ENCODE measurements around the gene TNS2. TPM values are rescaled to one million over a fixed set of nuclear protein-coding genes. Genes with fewer than 3 reads are reported as not detected.
A peak's percentile ranks its signal among the peaks of the same experiment; 100 is the strongest.

Gene TNS2
- total and polyA plus RNA-seq, 9 of the 15 experiments (the other 6 are each of a cell fraction or from before 2014, with no cell fraction given), result 0.28 to 3.1 (median 1.2) TPM; not detected in 1

- TF ChIP-seq GTF2E2 (tag; IDR thresholded peaks at IDR 0.05) (no peak), SRSF9 (IDR thresholded peaks at IDR 0.05; ENCODE audit: borderline replicate concordance, low read depth, low read length) (no peak), STAG1 (CRISPR knock-in tag; IDR thresholded peaks at IDR 0.05; ENCODE audit: borderline replicate concordance) (no peak), ZBTB11 (CRISPR knock-in tag; IDR thresholded peaks at IDR 0.05) (no peak), KLF10 (CRISPR knock-in tag; IDR thresholded peaks at IDR 0.05) (no peak), PTRF (tag; IDR thresholded peaks at IDR 0.05) (no peak), POLR2AphosphoS2 (IDR thresholded peaks at IDR 0.05; ENCODE audit: low read length) (no peak), VEZF1 (CRISPR knock-in tag; IDR thresholded peaks at IDR 0.05) (0 out of 2 replicates have a peak, but pooled peaks have one; percentile 13), EGR1 (conservative IDR thresholded peaks at IDR 0.05) (peak; percentile 49; the same call in 1 of the 2 replicates), SNIP1 (IDR thresholded peaks at IDR 0.05; ENCODE audit: low read depth) (no peak), CREB5 (CRISPR knock-in tag; IDR thresholded peaks at IDR 0.05) (no peak), TSC22D4 (tag; IDR thresholded peaks at IDR 0.05) (no peak), THRB (CRISPR knock-in tag; conservative IDR thresholded peaks at IDR 0.05) (0 out of 2 replicates have a peak, but pooled peaks have one; percentile 43), EP400 (IDR thresholded peaks at IDR 0.05) (no peak), PATZ1 (CRISPR knock-in tag; IDR thresholded peaks at IDR 0.05; ENCODE audit: borderline replicate concordance) (no peak), HMBOX1 (IDR thresholded peaks at IDR 0.05) (no peak), GABPB2 (CRISPR knock-in tag; conservative IDR thresholded peaks at IDR 0.05) (no peak), ZNF384 (IDR thresholded peaks at IDR 0.05; ENCODE audit: low read depth, low read length) (peak; percentile 54)
Observed at GRCh38 chr12:53094394-53094787, 44.5 kb downstream of the TNS2 start (continued).
